Ascending aorta (tissue), 2 donors: ENCODE results near the gene SMAD6. TPM values are rescaled to one million over a fixed set of nuclear protein-coding genes. Genes with fewer than 3 reads are reported as not detected.

ENCODE experiments used
- DNase-seq, 2 donors: peaks; one replicate each; pipeline ENCODE4 v3.0.0-alpha.2; 2019; ENCODE audit warnings: low spot score in 2 of 2
- H3K27ac ChIP-seq, 2 donors: fragments of 200-600 bp; sonication (generic); one replicate each; pipeline ENCODE4 v1.5.1; 2016 to 2017; ENCODE audit warnings: mild to moderate bottlenecking in 1 of 2
- H3K27me3 ChIP-seq: fragments of 200-600 bp; sonication (generic); one replicate; pipeline ENCODE4 v1.5.1; 2017
- H3K36me3 ChIP-seq, 2 donors: fragments of 200-600 bp; sonication (generic); one replicate each; pipeline ENCODE4 v1.5.1; 2016
- H3K4me1 ChIP-seq, 2 donors: fragments of 200-600 bp; sonication (generic); one replicate each; pipeline ENCODE4 v1.5.1; 2016 to 2017; ENCODE audit warnings: mild to moderate bottlenecking in 1 of 2
- H3K4me3 ChIP-seq, 2 donors: fragments of 200-600 bp; sonication (generic); one replicate each; pipeline ENCODE4 v1.5.1; 2016 to 2017; ENCODE audit warnings: mild to moderate bottlenecking in 1 of 2
- H3K9me3 ChIP-seq, 2 donors: fragments of 200-600 bp; sonication (generic); one replicate each; pipeline ENCODE4 v1.5.1; 2016
- CTCF ChIP-seq, 3 experiments: fragments of 200-600 bp in 2 of 3; fragments of 450-650 bp in 1 of 3; sonication (generic) in 2 of 3; IDR thresholded peaks; one replicate each; pipeline ENCODE4 v1.5.1; 2016 to 2019; ENCODE audit warnings: antibody characterized with exemption in 3 of 3, mild to moderate bottlenecking in 1 of 3, moderate library complexity in 1 of 3
- intact Hi-C: fragments of 100-400 bp; cut with DNase I; formaldehyde crosslinking; loops from one replicate; pipeline ENCODE4 v1.15.1; 2023
- total RNA-seq: library from RNA; depleted of rRNA; stranded (reverse); fragments of >200 nt; gene quantifications from one replicate; pipeline ENCODE4 v1.1.0, GENCODE V29; 2016

SMAD6 gene
- total RNA-seq, 1 donor from 2014 or later, result 140 TPM

GRCh38 chr15:66749841-66750575, 48.0 kb downstream of the SMAD6 start:
- intact Hi-C loops, result no loop called here
- no peaks in the 10 kb centered on the region for H3K27me3 ChIP-seq
- DNase-seq, result no peak
- H3K36me3 ChIP-seq, result no peaks in the 10 kb centered on the region
- TF ChIP-seq CTCF (IDR thresholded peaks at IDR 0.05), result no peak
- peaks cover 9 to 67% of the 10 kb centered on the region in 2 donors for H3K4me1 ChIP-seq
- H3K9me3 ChIP-seq, result peaks cover 0 to under 1% of the 10 kb centered on the region in 2 donors
- H3K27ac ChIP-seq, result peak overlapping the region in 1 of 2 donors; percentile 35
- no peak overlapping the region for H3K4me3 ChIP-seq

DNA sequence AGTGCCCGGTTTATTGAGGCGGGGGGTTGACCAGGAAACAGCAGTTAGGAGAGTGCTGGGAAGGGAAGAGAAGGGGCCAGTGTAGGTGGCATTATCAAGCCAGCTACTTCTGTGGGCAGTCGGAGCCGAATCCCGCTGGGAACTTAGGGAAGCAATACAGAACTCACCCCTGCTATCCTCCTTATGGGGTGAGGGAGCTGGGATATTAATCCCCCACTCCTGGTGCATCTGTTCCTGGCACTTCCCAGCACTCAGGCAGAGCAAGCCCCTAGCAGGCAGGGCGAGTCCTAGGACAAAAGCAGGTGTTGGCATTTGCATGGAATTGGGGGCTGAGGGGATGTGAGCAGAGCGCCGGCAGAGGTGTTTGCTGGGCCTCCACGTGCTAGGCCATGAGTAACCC, 48.6 kb downstream of the SMAD6 start:
- H3K4me3 ChIP-seq, result no peak overlapping the region
- intact Hi-C loops, result no loop called here
- no peak for DNase-seq
- H3K27ac ChIP-seq, result peak overlapping the region in 1 of 2 donors; percentile 35
- no peaks in the 10 kb centered on the region for H3K27me3 ChIP-seq
- no peaks in the 10 kb centered on the region for H3K36me3 ChIP-seq
- no peak for TF ChIP-seq CTCF (IDR thresholded peaks at IDR 0.05)
- peaks cover 0 to 3% of the 10 kb centered on the region in 2 donors for H3K9me3 ChIP-seq
- H3K4me1 ChIP-seq, result peaks cover 9 to 62% of the 10 kb centered on the region in 2 donors

- no peak overlapping the region for H3K4me3 ChIP-seq
- no peak for DNase-seq
- no peaks in the 10 kb centered on the region for H3K27me3 ChIP-seq
- TF ChIP-seq CTCF (IDR thresholded peaks at IDR 0.05), result no peak
- H3K27ac ChIP-seq, result peak overlapping the region; percentile 35 to 66
- H3K9me3 ChIP-seq, result peaks cover 0 to 3% of the 10 kb centered on the region in 2 donors
- H3K4me1 ChIP-seq, result peaks cover 9 to 58% of the 10 kb centered on the region in 2 donors
- intact Hi-C loops, result no loop called here
- H3K36me3 ChIP-seq, result no peaks in the 10 kb centered on the region
These were observed 49.5 kb downstream of the SMAD6 start for GRCh38 chr15:66751579-66751978.

- Histone ChIP-seq H3K4me3 (no peak overlapping the region), H3K9me3 (peaks cover 0 to 3% of the 10 kb centered on the region in 2 donors), H3K4me1 (peaks cover 11 to 60% of the 10 kb centered on the region in 2 donors), H3K27me3 (no peaks in the 10 kb centered on the region), H3K36me3 (no peaks in the 10 kb centered on the region), H3K27ac (peak overlapping the region; percentile 35 to 66)
- no peak for DNase-seq
- TF ChIP-seq CTCF (IDR thresholded peaks at IDR 0.05), result no peak
- intact Hi-C loops, result no loop called here
These were observed 50.0 kb downstream of the SMAD6 start for GRCh38 chr15:66752078-66752477.

DNA sequence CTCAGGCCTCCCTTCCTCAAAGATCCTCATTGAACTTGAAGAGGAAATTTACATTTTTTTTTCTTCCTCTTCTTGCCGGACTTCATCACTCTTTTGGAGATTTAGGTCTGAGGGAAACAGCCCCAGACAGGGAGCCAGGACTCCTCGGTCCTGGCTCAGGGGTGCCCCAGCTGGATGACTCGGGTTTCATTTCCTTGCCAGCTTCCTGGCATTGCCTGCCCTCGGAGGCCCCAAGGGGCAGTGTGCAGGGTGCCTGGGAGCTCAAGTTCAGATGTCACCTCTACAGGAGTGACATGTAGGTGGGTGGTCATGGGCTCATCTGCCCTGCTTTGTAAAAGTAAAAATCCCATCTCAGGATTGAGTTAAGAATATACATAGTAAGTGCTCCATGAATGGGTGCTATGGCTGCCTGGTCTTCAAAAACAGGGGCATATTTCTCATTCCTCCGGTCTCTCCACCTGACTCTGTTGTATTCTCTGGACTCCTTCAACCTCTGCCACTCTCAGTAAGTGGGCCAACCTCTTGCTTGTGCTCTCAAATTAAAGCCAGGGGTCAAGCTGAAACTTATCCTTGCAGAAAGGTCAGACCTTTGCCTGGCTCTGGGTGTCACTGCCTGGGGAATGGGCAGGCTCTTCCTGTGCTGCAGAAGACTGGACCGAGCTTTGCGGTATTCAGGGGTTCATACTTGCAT, 51.8 kb downstream of the SMAD6 start:
- intact Hi-C loops, result no loop called here
- Histone ChIP-seq H3K4me1 (peaks cover 7 to 64% of the 10 kb centered on the region in 2 donors), H3K9me3 (peaks cover 0 to 3% of the 10 kb centered on the region in 2 donors), H3K27me3 (no peaks in the 10 kb centered on the region), H3K4me3 (no peak overlapping the region), H3K36me3 (no peaks in the 10 kb centered on the region), H3K27ac (peak overlapping the region; percentile 50 to 58)
- no peak for DNase-seq
- TF ChIP-seq CTCF (IDR thresholded peaks at IDR 0.05), result no peak
